Spinal cord (tissue), 10 donors: ENCODE measurements around the gene MCRIP2. TPM values are rescaled to one million over a fixed set of nuclear protein-coding genes. Genes with fewer than 3 reads are reported as not detected.
A peak's percentile ranks its signal among the peaks of the same experiment; 100 is the strongest.

Experiments
- DNase-seq, 6 donors: peaks; one replicate each; pipeline versions ENCODE4 v3.0.0 to v3.0.0-alpha.2; 2013 to 2015; ENCODE audit warnings: low spot score in 6 of 6, low read depth in 4 of 6
- H3K27ac ChIP-seq: one replicate; pipeline ENCODE4 v1.5.1; 2013; ENCODE audit warnings: low read depth, low read length, control low read depth
- H3K27me3 ChIP-seq: one replicate; pipeline ENCODE4 v1.6.1; 2013; ENCODE audit warnings: low read length; ENCODE audit not compliant: control insufficient read depth, insufficient read depth
- H3K36me3 ChIP-seq: one replicate; pipeline ENCODE4 v1.6.1; 2013; ENCODE audit warnings: low read length; ENCODE audit not compliant: control insufficient read depth, insufficient read depth
- H3K4me1 ChIP-seq: one replicate; pipeline ENCODE4 v1.6.1; 2013; ENCODE audit warnings: low read length; ENCODE audit not compliant: control insufficient read depth, insufficient read depth
- H3K4me3 ChIP-seq: one replicate; pipeline ENCODE4 v1.5.1; 2013; ENCODE audit warnings: low read depth, low read length, control low read depth
- H3K9me3 ChIP-seq: one replicate; pipeline ENCODE4 v1.6.1; 2013; ENCODE audit warnings: low read length; ENCODE audit not compliant: control insufficient read depth, insufficient read depth
- WGBS: methylation state at CpG from one replicate; pipeline ENCODE4 v1.1.5; 2013; ENCODE audit warnings: missing lambda C conversion rate; ENCODE audit not compliant: insufficient coverage; 5-methylcytosine and 5-hydroxymethylcytosine counted together
- polyA plus RNA-seq, 2 donors: library from polyadenylated mRNA; unstranded; fragments of 120-200 nt; gene quantifications; one replicate each; pipeline ENCODE4 v1.2.1, GENCODE V29; 2013; ENCODE audit not compliant: insufficient read length in 2 of 2
- total RNA-seq, 2 donors: library from RNA; depleted of rRNA in 1 of 2; stranded (reverse); fragments of 120-200 nt in 1 of 2; fragments of >200 nt in 1 of 2; gene quantifications; one replicate each; pipeline versions ENCODE4 v1.2.3 to v1.2.4, GENCODE V29; 2013 to 2014
- donor health status: healthy.

Gene MCRIP2
- total and polyA plus RNA-seq, 4 donors = 9.1 to 38.7 (median 31.4) TPM

- 89% methylated on average over 35 of the region's 35 CpGs for WGBS
- no peaks in the 10 kb centered on the region for H3K27me3 ChIP-seq
- peaks cover 15% of the 10 kb centered on the region for H3K4me1 ChIP-seq
- H3K36me3 ChIP-seq = peaks cover 91% of the 10 kb centered on the region
- no peaks in the 10 kb centered on the region for H3K9me3 ChIP-seq
- H3K27ac ChIP-seq = no peak overlapping the region
- no peak for DNase-seq
- H3K4me3 ChIP-seq = no peak overlapping the region
Measured at GRCh38 chr16:658679-659571, 17.3 kb downstream of the MCRIP2 start.

GRCh38 chr16:659618-660017, 18.0 kb downstream of the MCRIP2 start:
- WGBS = 85% methylated on average over 20 of the region's 20 CpGs
- Histone ChIP-seq H3K4me1 (peaks cover 15% of the 10 kb centered on the region), H3K36me3 (peaks cover 92% of the 10 kb centered on the region), H3K4me3 (no peak overlapping the region), H3K27me3 (no peaks in the 10 kb centered on the region), H3K9me3 (no peaks in the 10 kb centered on the region), H3K27ac (no peak overlapping the region)
- no peak for DNase-seq

- no peaks in the 10 kb centered on the region for H3K9me3 ChIP-seq
- no peaks in the 10 kb centered on the region for H3K27me3 ChIP-seq
- no peak for DNase-seq
- H3K36me3 ChIP-seq = peaks cover 89% of the 10 kb centered on the region
- 47% methylated on average over 6 of the region's 6 CpGs for WGBS
- no peak overlapping the region for H3K4me3 ChIP-seq
- H3K27ac ChIP-seq = peak overlapping the region; percentile 45
- peaks cover 15% of the 10 kb centered on the region for H3K4me1 ChIP-seq
Measured at GRCh38 chr16:660132-660458, 18.5 kb downstream of the MCRIP2 start.

DNA sequence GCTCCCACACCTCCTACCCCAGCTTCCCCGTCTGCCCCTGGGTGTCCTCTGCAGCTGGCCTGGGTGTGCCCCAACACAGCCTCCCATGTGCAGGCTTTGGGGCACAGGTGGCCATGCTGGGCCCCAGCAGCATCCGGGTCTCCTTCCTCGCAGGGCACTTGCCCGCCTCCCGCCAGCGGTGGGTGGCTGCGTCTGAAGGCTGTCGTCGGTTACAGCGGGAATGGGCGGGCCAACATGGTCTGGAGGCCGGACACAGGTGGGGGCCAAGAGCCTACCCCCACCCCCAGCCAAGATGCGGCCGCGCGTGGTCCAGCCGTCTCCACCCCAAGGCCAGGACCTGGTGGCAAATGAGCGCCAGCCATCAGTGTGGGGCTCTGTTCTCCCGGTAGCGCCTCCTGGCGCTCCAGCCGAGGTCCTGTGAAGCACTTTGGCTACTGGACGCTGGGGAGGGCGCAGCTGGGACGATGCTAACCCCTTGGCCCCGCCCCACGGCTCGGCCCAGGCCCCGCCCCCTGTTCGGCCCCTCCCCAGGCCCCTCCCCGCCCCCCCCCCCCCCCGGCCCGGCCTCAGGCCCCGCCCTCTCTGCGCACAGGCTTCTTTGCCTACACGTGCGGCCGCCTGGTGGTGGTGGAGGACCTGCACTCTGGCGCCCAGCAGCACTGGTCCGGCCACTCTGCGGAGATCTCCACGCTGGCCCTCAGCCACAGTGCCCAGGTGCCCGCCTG, 19.0 kb downstream of the MCRIP2 start:
- Histone ChIP-seq H3K9me3 (no peaks in the 10 kb centered on the region), H3K4me3 (no peak overlapping the region), H3K27ac (peak overlapping the region; percentile 45), H3K4me1 (peaks cover 15% of the 10 kb centered on the region), H3K27me3 (no peaks in the 10 kb centered on the region), H3K36me3 (peaks cover 88% of the 10 kb centered on the region)
- DNase-seq = peak in 2 of 6 donors; percentile 76 to 77
- WGBS = 20% methylated on average over 26 of the region's 43 CpGs

- Histone ChIP-seq H3K27me3 (no peaks in the 10 kb centered on the region), H3K36me3 (peaks cover 88% of the 10 kb centered on the region), H3K4me3 (no peak overlapping the region), H3K4me1 (peaks cover 15% of the 10 kb centered on the region), H3K9me3 (no peaks in the 10 kb centered on the region), H3K27ac (no peak overlapping the region)
- DNase-seq = no peak
- WGBS = 73% methylated on average over 24 of the region's 35 CpGs
Measured at GRCh38 chr16:661184-661821, 19.7 kb downstream of the MCRIP2 start.

- Histone ChIP-seq H3K4me1 (peaks cover 16% of the 10 kb centered on the region), H3K27ac (no peak overlapping the region), H3K9me3 (no peaks in the 10 kb centered on the region), H3K4me3 (no peak overlapping the region), H3K27me3 (no peaks in the 10 kb centered on the region), H3K36me3 (peaks cover 88% of the 10 kb centered on the region)
- no peak for DNase-seq
- WGBS = 96% methylated on average over 19 of the region's 19 CpGs
Measured at GRCh38 chr16:662095-662494, 20.5 kb downstream of the MCRIP2 start.

GRCh38 chr16:662597-662996, 21.0 kb downstream of the MCRIP2 start:
- no peaks in the 10 kb centered on the region for H3K9me3 ChIP-seq
- WGBS = 96% methylated on average over 21 of the region's 21 CpGs
- no peak overlapping the region for H3K27ac ChIP-seq
- H3K4me3 ChIP-seq = no peak overlapping the region
- no peak for DNase-seq
- H3K36me3 ChIP-seq = peaks cover 88% of the 10 kb centered on the region
- no peaks in the 10 kb centered on the region for H3K27me3 ChIP-seq
- H3K4me1 ChIP-seq = peaks cover 21% of the 10 kb centered on the region

DNA sequence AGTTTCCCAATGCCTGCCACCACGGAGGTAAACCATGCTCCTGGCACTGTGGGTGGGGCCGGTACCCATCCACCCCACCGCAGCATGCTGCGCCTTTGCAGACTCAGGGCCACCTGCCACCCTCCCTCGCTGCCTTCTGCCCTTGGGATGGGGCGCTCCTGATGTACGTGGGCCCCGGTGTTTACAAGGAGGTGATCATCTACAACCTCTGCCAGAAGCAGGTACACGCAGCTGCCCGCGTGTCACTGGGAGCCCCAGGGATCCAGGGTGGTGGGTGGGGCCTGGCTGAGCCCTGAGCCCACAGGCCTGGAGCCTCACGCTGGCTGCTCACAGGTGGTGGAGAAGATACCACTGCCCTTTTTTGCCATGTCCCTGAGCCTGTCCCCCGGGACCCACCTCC, 24.9 kb downstream of the MCRIP2 start:
- no peaks in the 10 kb centered on the region for H3K27me3 ChIP-seq
- H3K4me3 ChIP-seq = no peak overlapping the region
- WGBS = 94% methylated on average over 10 of the region's 13 CpGs
- H3K4me1 ChIP-seq = peaks cover 21% of the 10 kb centered on the region
- no peak for DNase-seq
- H3K36me3 ChIP-seq = peaks cover 85% of the 10 kb centered on the region
- no peaks in the 10 kb centered on the region for H3K9me3 ChIP-seq
- H3K27ac ChIP-seq = no peak overlapping the region

GRCh38 chr16:667113-667779, 25.6 kb downstream of the MCRIP2 start:
- H3K9me3 ChIP-seq = no peaks in the 10 kb centered on the region
- peaks cover 85% of the 10 kb centered on the region for H3K36me3 ChIP-seq
- peaks cover 21% of the 10 kb centered on the region for H3K4me1 ChIP-seq
- H3K27me3 ChIP-seq = no peaks in the 10 kb centered on the region
- peak overlapping the region; percentile 33 for H3K27ac ChIP-seq
- no peak overlapping the region for H3K4me3 ChIP-seq
- WGBS = 76% methylated on average over 17 of the region's 22 CpGs
- no peak for DNase-seq
